ENCODE results near the gene COL4A5.
"Not testable (repeated sequence)": the region's sequence is repeated elsewhere in the genome, so short reads cannot be mapped to it uniquely, and the experiment has no call there.

The COL4A5 gene

GRCh38 chrX:108439426-108439942 lies at the start of gene COL4A5:
Gene COL4A5, plus strand, starts transcription at chrX:108439838. Its CDS starts 288 bp downstream, at chrX:108440126.
- H3K4me3 ChIP-seq (ENCODE audit: low read depth, low read length), result no peak within 1 kb of the TSS
- TF ChIP-seq CTCF (IDR thresholded peaks at IDR 0.05; ENCODE audit: low read depth, low read length, missing control alignments), result no peak
- no peak for DNase-seq (ENCODE audit: low read depth)

GRCh38 chrX:108390976-108391717 lies 48.5 kb upstream of the COL4A5 start:
- H3K4me3 ChIP-seq (ENCODE audit: low read depth, low read length); DNase-seq (ENCODE audit: low read depth): not testable (repeated sequence)

GRCh38 chrX:108396188-108396891 lies 43.3 kb upstream of the COL4A5 start:
- no peak for DNase-seq (ENCODE audit: low read depth)

GRCh38 chrX:108396986-108397385 lies 42.7 kb upstream of the COL4A5 start:
- H3K4me3 ChIP-seq (ENCODE audit: low read depth, low read length), result no peak overlapping the region
- DNase-seq (ENCODE audit: low read depth), result no peak
- no peak for TF ChIP-seq CTCF (IDR thresholded peaks at IDR 0.05; ENCODE audit: low read depth, low read length, missing control alignments)

More at GRCh38 chrX:108396188-108396891, 43.3 kb upstream of the COL4A5 start:
- H3K4me3 ChIP-seq (ENCODE audit: low read depth, low read length), result no peak overlapping the region
- TF ChIP-seq CTCF (IDR thresholded peaks at IDR 0.05; ENCODE audit: low read depth, low read length, missing control alignments), result no peak

GRCh38 chrX:108397627-108398391 lies 41.8 kb upstream of the COL4A5 start:
- no peak for TF ChIP-seq CTCF (IDR thresholded peaks at IDR 0.05; ENCODE audit: low read depth, low read length, missing control alignments)
- DNase-seq (ENCODE audit: low read depth), result no peak
- no peak overlapping the region for H3K4me3 ChIP-seq (ENCODE audit: low read depth, low read length)

GRCh38 chrX:108399418-108400165 lies 40.0 kb upstream of the COL4A5 start:
- DNase-seq (ENCODE audit: low read depth), result no peak
- TF ChIP-seq CTCF (IDR thresholded peaks at IDR 0.05; ENCODE audit: low read depth, low read length, missing control alignments), result no peak
- H3K4me3 ChIP-seq (ENCODE audit: low read depth, low read length), result no peak overlapping the region

Data from GM12864 (cell line).